Measurements from ENCODE around the gene AR. TPM values are rescaled to one million over a fixed set of nuclear protein-coding genes. Genes with fewer than 3 reads are reported as not detected.

Gene AR
- polyA plus RNA-seq, 3 donors = 2.3 to 3.0 (median 3.0) TPM

GRCh38 chrX:67558267-67558666 is 14.4 kb downstream of the AR start:
- no peak for DNase-seq

GRCh38 chrX:67563469-67564448 is 19.9 kb downstream of the AR start:
- no peak for DNase-seq

GRCh38 chrX:67564475-67564874 is 20.7 kb downstream of the AR start:
- DNase-seq = no peak

GRCh38 chrX:67568769-67569168 is 24.9 kb downstream of the AR start:
- DNase-seq = no peak

- no peak for DNase-seq
Measured at GRCh38 chrX:67570839-67571238, 27.0 kb downstream of the AR start.

GRCh38 chrX:67574696-67575095 is 30.9 kb downstream of the AR start:
- DNase-seq = no peak

GRCh38 chrX:67582436-67582835 is 38.6 kb downstream of the AR start:
- DNase-seq = no peak

GRCh38 chrX:67583171-67583570 is 39.4 kb downstream of the AR start:
- no peak for DNase-seq

- DNase-seq = no peak
Measured at GRCh38 chrX:67585401-67585800, 41.6 kb downstream of the AR start.

GRCh38 chrX:67587946-67588624 is 44.3 kb downstream of the AR start:
- no peak for DNase-seq

GRCh38 chrX:67596839-67597790 is 53.3 kb downstream of the AR start:
- no peak for DNase-seq

- no peak for DNase-seq
Measured at GRCh38 chrX:67599532-67599931, 55.7 kb downstream of the AR start.

- no peak for DNase-seq
Measured at GRCh38 chrX:67601771-67602170, 58.0 kb downstream of the AR start.

- DNase-seq = no peak
Measured at GRCh38 chrX:67604979-67605703, 61.3 kb downstream of the AR start.

GRCh38 chrX:67607466-67607865 is 63.6 kb downstream of the AR start:
- DNase-seq = no peak

GRCh38 chrX:67610282-67610681 is 66.5 kb downstream of the AR start:
- DNase-seq = no peak

GRCh38 chrX:67612231-67612630 is 68.4 kb downstream of the AR start:
- DNase-seq = no peak

GRCh38 chrX:67613366-67613765 is 69.5 kb downstream of the AR start:
- no peak for DNase-seq

- DNase-seq = no peak
Measured at GRCh38 chrX:67613996-67614395, 70.2 kb downstream of the AR start.

GRCh38 chrX:67614423-67614822 is 70.6 kb downstream of the AR start:
- DNase-seq = no peak

- no peak for DNase-seq
Measured at GRCh38 chrX:67619253-67619652, 75.4 kb downstream of the AR start.
